HepG2 (cell line): Measurements from ENCODE around the gene RHOG. TPM values are rescaled to one million over a fixed set of nuclear protein-coding genes. Genes with fewer than 3 reads are reported as not detected.

Experiments used
- ATAC-seq: fragments of 200-7000 bp; cut with Tn5 transposase; 3 replicates; pipeline ENCODE4 v1.9.1; 2020; ENCODE audit warnings: mild to moderate bottlenecking, moderate library complexity
- BruUV-seq: library from RNA; stranded (reverse); fragments of 400-500 nt; replicated peaks from 2 replicates; lab custom pipeline; 2021; lab: Mats Ljungman, UMichigan
- CTCF ChIA-PET: fragments of 300-600 bp; formaldehyde crosslinking; extraction: SDS; loops from one replicate; lab custom pipeline; 2021; ENCODE audit warnings: low total read pairs, inconsistent platforms, low intra/inter-chr PET ratio; lab: Yijun Ruan, JAX
- POLR2A ChIA-PET: fragments of 350-600 bp; sonication (Branson Sonifier 250); formaldehyde crosslinking; loops from one replicate; lab custom pipeline; 2020; ENCODE audit warnings: antibody characterized with exemption, inconsistent platforms; lab: Yijun Ruan, JAX
- DNase-seq: peaks from one replicate; pipeline ENCODE4 v3.0.0-alpha.2; 2015; ENCODE audit warnings: low spot score
- FAIRE-seq: peaks from 3 replicates; lab custom pipeline; 2011; peaks lifted over from hg19 to GRCh38; lab: Jason Lieb, UNC
- H2AFZ ChIP-seq: one replicate; pipeline ENCODE4 v1.6.1; 2011; ENCODE audit warnings: low read length, inconsistent platforms
- H3K27ac ChIP-seq: fragments of 300-600 bp; 3 replicates; pipeline ENCODE4 v1.8.0; 2011; ENCODE audit warnings: mixed run types, mild to moderate bottlenecking, mixed read lengths, low read length, inconsistent platforms; ENCODE audit not compliant: insufficient read depth; ENCODE audit errors: extremely low read length
- H3K27me3 ChIP-seq, 2 experiments: fragments of 200-600 bp in 1 of 2; 2 replicates in 1 of 2; 3 replicates in 1 of 2; pipeline versions ENCODE4 v1.6.0 to v1.8.0; 2011; ENCODE audit warnings: low read length in 2 of 2, mild to moderate bottlenecking in 2 of 2, moderate library complexity in 2 of 2, inconsistent platforms in 1 of 2; ENCODE audit not compliant: insufficient read depth in 2 of 2, control insufficient read depth in 1 of 2
- H3K36me3 ChIP-seq, 2 experiments: fragments of 200-600 bp in 1 of 2; replicated peaks in 1 of 2; 2 replicates in 1 of 2; 3 replicates in 1 of 2; pipeline versions ENCODE4 v1.5.1 to v1.8.0; 2011; ENCODE audit warnings: low read length in 2 of 2, inconsistent platforms in 1 of 2; ENCODE audit not compliant: insufficient read depth in 2 of 2, control insufficient read depth in 1 of 2
- H3K4me1 ChIP-seq: 2 replicates; pipeline ENCODE4 v1.5.1; 2012; ENCODE audit warnings: low read length, inconsistent platforms; ENCODE audit not compliant: insufficient read depth
- H3K4me2 ChIP-seq: 2 replicates; pipeline ENCODE4 v1.6.0; 2011; ENCODE audit warnings: low read depth, low read length, inconsistent platforms
- H3K4me3 ChIP-seq, 3 experiments: fragments of 200-600 bp in 1 of 3; sonication (generic), shearing (Covaris generic) in 1 of 3; replicated peaks in 1 of 3; 2 replicates each; pipeline ENCODE4 v1.5.1; 2011 to 2016; ENCODE audit warnings: low read length in 3 of 3, inconsistent platforms in 2 of 3, low read depth in 2 of 3, mild to moderate bottlenecking in 2 of 3, control low read depth in 1 of 3, mixed read lengths in 1 of 3; ENCODE audit not compliant: insufficient read depth in 1 of 3
- H3K79me2 ChIP-seq: one replicate; pipeline ENCODE4 v1.6.1; 2011; ENCODE audit warnings: low read length, inconsistent platforms; ENCODE audit not compliant: insufficient read depth
- H3K9ac ChIP-seq: 2 replicates; pipeline ENCODE4 v1.6.0; 2011; ENCODE audit warnings: mild to moderate bottlenecking, low read depth, low read length, inconsistent platforms; ENCODE audit not compliant: insufficient read depth
- H3K9me3 ChIP-seq: 2 replicates; pipeline ENCODE4 v1.5.1; 2012; ENCODE audit warnings: mild to moderate bottlenecking, low read length
- H4K20me1 ChIP-seq: 2 replicates; pipeline ENCODE4 v1.6.0; 2011; ENCODE audit warnings: inconsistent platforms, mild to moderate bottlenecking, low read length, moderate library complexity; ENCODE audit not compliant: insufficient read depth
- AGO2 ChIP-seq: fragments of 200-400 bp; formaldehyde crosslinking; optimal IDR thresholded peaks from 2 replicates; pipeline ENCODE3; 2017; ENCODE audit warnings: mild to moderate bottlenecking, low read depth, low read length, moderate library complexity
- ARID4A ChIP-seq: sonication (generic); formaldehyde crosslinking; IDR thresholded peaks from 2 replicates; pipeline ENCODE4 v1.5.0; 2020; ENCODE audit warnings: mild to moderate bottlenecking, missing genetic modification reagents, borderline replicate concordance
- CREM ChIP-seq, 2 experiments: sonication (generic) in 1 of 2; formaldehyde crosslinking in 1 of 2; IDR thresholded peaks; 2 replicates each; pipeline versions ENCODE4 v1.4.0 to v1.6.1; 2016 to 2020; ENCODE audit warnings: antibody characterized with exemption in 1 of 2, mild to moderate bottlenecking in 1 of 2, missing genetic modification reagents in 1 of 2
- MBNL3 ChIP-seq: fragments of 250-450 bp; sonication (Bioruptor Pico); conservative IDR thresholded peaks from 2 replicates; pipeline ENCODE4 v1.8.0; 2022; ENCODE audit warnings: mild to moderate bottlenecking, inconsistent platforms
- TAF15 ChIP-seq: fragments of 200-400 bp; formaldehyde crosslinking; IDR thresholded peaks from one replicate; pipeline ENCODE4 v1.6.1; 2018; ENCODE audit warnings: mild to moderate bottlenecking, low read depth, low read length; ENCODE audit not compliant: poor library complexity, severe bottlenecking
- TCF7 ChIP-seq: sonication (generic); IDR thresholded peaks from 2 replicates; pipeline ENCODE4 v1.6.1; 2016; ENCODE audit warnings: antibody characterized with exemption, low read depth
- ZFP36L2 ChIP-seq: sonication (generic); formaldehyde crosslinking; IDR thresholded peaks from 2 replicates; pipeline ENCODE4 v1.4.0; 2020; ENCODE audit warnings: missing genetic modification reagents
- ZFP91 ChIP-seq: sonication (generic); formaldehyde crosslinking; IDR thresholded peaks from 2 replicates; pipeline ENCODE4 v1.9.0; 2022; ENCODE audit warnings: missing genetic modification reagents, mild to moderate bottlenecking, borderline replicate concordance
- ZNF17 ChIP-seq: sonication (generic); formaldehyde crosslinking; IDR thresholded peaks from 2 replicates; pipeline ENCODE4 v1.5.0; 2020; ENCODE audit warnings: mild to moderate bottlenecking, missing genetic modification reagents
- ZNF569 ChIP-seq: sonication (generic); formaldehyde crosslinking; IDR thresholded peaks from 2 replicates; pipeline ENCODE4 v1.5.0; 2020; ENCODE audit warnings: mild to moderate bottlenecking, missing genetic modification reagents, moderate library complexity, borderline replicate concordance
- ZNF597 ChIP-seq: sonication (generic); formaldehyde crosslinking; IDR thresholded peaks from 2 replicates; pipeline ENCODE4 v1.5.0; 2020; ENCODE audit warnings: missing genetic modification reagents
- ZNF883 ChIP-seq: sonication (generic); formaldehyde crosslinking; IDR thresholded peaks from 2 replicates; pipeline ENCODE4 v1.5.1; 2020; ENCODE audit warnings: mild to moderate bottlenecking, missing genetic modification reagents; ENCODE audit errors: not compliant biosample characterization
- ZSCAN21 ChIP-seq: sonication (generic); formaldehyde crosslinking; IDR thresholded peaks from 2 replicates; pipeline ENCODE4 v1.8.0; 2022; ENCODE audit warnings: mild to moderate bottlenecking, missing genetic modification reagents, moderate library complexity, borderline replicate concordance
- WGBS: methylation state at CpG from one replicate; pipeline ENCODE4 v1.1.6; 2017; ENCODE audit warnings: low lambda C conversion rate; 5-methylcytosine and 5-hydroxymethylcytosine counted together
- in situ Hi-C: cut with HindIII; loops from 2 replicates; pipeline ENCODE4 v1.10.0; 2017; ENCODE audit warnings: low pct_unique_long_range_greater_than_20kb; ENCODE audit not compliant: extremely low pct_ligation_motif_present
- intact Hi-C: fragments of 100-400 bp; cut with micrococcal nuclease; formaldehyde crosslinking; loops from one replicate; pipeline ENCODE4 v1.10.0; 2022; ENCODE audit not compliant: unreplicated experiment
- polyA plus RNA-seq, 8 experiments: library from polyadenylated mRNA; depleted of rRNA in 3 of 8; stranded (reverse) in 7 of 8; unstranded in 1 of 8; fragments of >200 nt; fragmentation: Illumina TruSeq in 4 of 8; extraction: Trizol in 4 of 8; gene quantifications; 2 replicates each; pipeline versions ENCODE4 v1.2.1 to v1.2.3, GENCODE V29; 2011 to 2016; ENCODE audit warnings: low read depth in 4 of 8, missing spikeins in 1 of 8, mixed read lengths in 1 of 8; ENCODE audit not compliant: insufficient read depth in 1 of 8
- total RNA-seq, 5 experiments: library from RNA; depleted of rRNA; stranded (reverse); fragments of >200 nt; fragmentation: Illumina TruSeq; extraction: Trizol; gene quantifications; 2 replicates each; pipeline ENCODE4 v1.2.3, GENCODE V29; 2016; ENCODE audit warnings: low read depth in 1 of 5

The RHOG gene
- total and polyA plus RNA-seq, 2 of the 13 experiments (the other 11 are each of a cell fraction or from before 2014, with no cell fraction given): 7.7 to 23.4 TPM

GRCh38 chr11:3827434-3828186 lies 13.1 kb downstream of the RHOG start:
- Histone ChIP-seq H3K36me3 (peaks cover 8 to 37% of the 10 kb centered on the region in 2 experiments; a peak in 4 of 5 replicates), H3K4me3 (no peak overlapping the region), H3K27ac (no peak overlapping the region), H3K9ac (no peak overlapping the region), H3K27me3 (no peaks in the 10 kb centered on the region), H3K4me2 (no peak overlapping the region), H3K9me3 (no peaks in the 10 kb centered on the region), H3K79me2 (peaks cover 6% of the 10 kb centered on the region), H2AFZ (no peak overlapping the region), H4K20me1 (peaks cover 3% of the 10 kb centered on the region), H3K4me1 (peaks cover 10% of the 10 kb centered on the region)
- FAIRE-seq (no peak), ATAC-seq (no peak), DNase-seq (no peak)
- CTCF ChIA-PET: no interaction called here
- BruUV-seq: no TSS peak
- intact Hi-C loops (no loop called here), in situ Hi-C loops (no loop called here)
- POLR2A ChIA-PET: interaction anchor here (0.9 kb wide), 1 partner anchor 20 kb away, joined by 4 read pairs; no protein-coding TSS in a partner anchor
- 97% methylated on average over 35 of the region's 35 CpGs for WGBS
- TF ChIP-seq ZFP36L2 (CRISPR knock-in tag) (no peak), MBNL3 (no peak), ARID4A (CRISPR knock-in tag) (no peak), TCF7 (no peak), TAF15 (no peak), ZNF597 (CRISPR knock-in tag) (no peak), CREM (IDR thresholded peaks at IDR 0.05) (no peak), CREM (CRISPR knock-in tag; IDR thresholded peaks at IDR 0.05) (no peak), ZNF569 (no peak), ZSCAN21 (CRISPR knock-in tag) (no peak), ZNF883 (CRISPR knock-in tag) (no peak), ZFP91 (CRISPR knock-in tag) (0 out of 2 replicates have a peak, but pooled peaks have one; percentile 22), AGO2 (peak; percentile 24), ZNF17 (CRISPR knock-in tag) (no peak)
